Anterior cingulate cortex (tissue), 58 donors: ENCODE results near the gene JMJD1C.

Experiments used
- DNase-seq, 58 donors: peaks; one replicate each; lab custom pipeline; 2025; lab: John Stamatoyannopoulos, UW

The JMJD1C gene

GRCh38 chr10:63266391-63267316, 199.1 kb downstream of the JMJD1C start:
- DNase-seq, result no peak

GRCh38 chr10:63265683-63266235, 200.0 kb downstream of the JMJD1C start:
- DNase-seq, result no peak

- DNase-seq, result peak in 6 of 58 donors; percentile 5 to 12 (median 7)
Observed at GRCh38 chr10:63265222-63265617, 200.6 kb downstream of the JMJD1C start.

- DNase-seq, result no peak
Observed at GRCh38 chr10:63264617-63265221, 201.1 kb downstream of the JMJD1C start.

GRCh38 chr10:63262430-63263073, 203.2 kb downstream of the JMJD1C start:
- no peak for DNase-seq

GRCh38 chr10:63261496-63261895, 204.3 kb downstream of the JMJD1C start:
- no peak for DNase-seq

GRCh38 chr10:63260860-63261251, 204.9 kb downstream of the JMJD1C start:
- no peak for DNase-seq

- DNase-seq, result no peak
Observed at GRCh38 chr10:63260103-63260859, 205.5 kb downstream of the JMJD1C start.

- DNase-seq, result no peak
Observed at GRCh38 chr10:63258920-63259678, 206.7 kb downstream of the JMJD1C start.

GRCh38 chr10:63257778-63258177, 208.0 kb downstream of the JMJD1C start:
- no peak for DNase-seq

GRCh38 chr10:63256009-63256773, 209.6 kb downstream of the JMJD1C start:
- DNase-seq, result no peak

- DNase-seq, result no peak
Observed at GRCh38 chr10:63255316-63255715, 210.5 kb downstream of the JMJD1C start.

GRCh38 chr10:63253040-63253439, 212.7 kb downstream of the JMJD1C start:
- no peak for DNase-seq

GRCh38 chr10:63252095-63252762, 213.5 kb downstream of the JMJD1C start:
- no peak for DNase-seq

GRCh38 chr10:63250032-63250431, 215.7 kb downstream of the JMJD1C start:
- no peak for DNase-seq

GRCh38 chr10:63247771-63248170, 218.0 kb downstream of the JMJD1C start:
- no peak for DNase-seq

- no peak for DNase-seq
Observed at GRCh38 chr10:63246356-63246755, 219.4 kb downstream of the JMJD1C start.

- no peak for DNase-seq
Observed at GRCh38 chr10:63241841-63242281, 223.9 kb downstream of the JMJD1C start.
